ENCODE data around the gene ZFYVE21.

Gene ZFYVE21

GRCh38 chr14:103708750-103709187 is 6.8 kb upstream of the ZFYVE21 start:
- Histone ChIP-seq H3K79me2 (ENCODE audit: insufficient read depth, low read length) (peaks cover 43% of the 10 kb centered on the region), H3K27me3 (ENCODE audit: insufficient read depth, low read length, poor library complexity) (no peaks in the 10 kb centered on the region), H2AFZ (ENCODE audit: low read depth, low read length) (no peak overlapping the region), H4K20me1 (ENCODE audit: insufficient read depth, low read length) (peaks cover 68% of the 10 kb centered on the region), H3K4me2 (ENCODE audit: insufficient read depth, low read length) (no peak overlapping the region), H3K4me3 (ENCODE audit: low read depth in 1 of 2, low read length in 2 of 2) (no peak overlapping the region), H3K9ac (ENCODE audit: low read depth, low read length) (no peak overlapping the region), H3K36me3 (ENCODE audit: insufficient read depth, low read length) (peaks cover 93% of the 10 kb centered on the region), H3K9me3 (ENCODE audit: insufficient read depth, low read length, severe bottlenecking) (no peaks in the 10 kb centered on the region), H3K4me1 (ENCODE audit: insufficient read depth, low read length) (peaks cover 28% of the 10 kb centered on the region), H3K27ac (ENCODE audit: low read length) (no peak overlapping the region)
- ATAC-seq (ENCODE audit: insufficient read depth, low read depth): no peak
- no peak for DNase-seq
- no peak for TF ChIP-seq EZH2 (IDR thresholded peaks at IDR 0.05; ENCODE audit: borderline replicate concordance, low read depth, low read length, severe bottlenecking)
- TF ChIP-seq, protein P1, sequence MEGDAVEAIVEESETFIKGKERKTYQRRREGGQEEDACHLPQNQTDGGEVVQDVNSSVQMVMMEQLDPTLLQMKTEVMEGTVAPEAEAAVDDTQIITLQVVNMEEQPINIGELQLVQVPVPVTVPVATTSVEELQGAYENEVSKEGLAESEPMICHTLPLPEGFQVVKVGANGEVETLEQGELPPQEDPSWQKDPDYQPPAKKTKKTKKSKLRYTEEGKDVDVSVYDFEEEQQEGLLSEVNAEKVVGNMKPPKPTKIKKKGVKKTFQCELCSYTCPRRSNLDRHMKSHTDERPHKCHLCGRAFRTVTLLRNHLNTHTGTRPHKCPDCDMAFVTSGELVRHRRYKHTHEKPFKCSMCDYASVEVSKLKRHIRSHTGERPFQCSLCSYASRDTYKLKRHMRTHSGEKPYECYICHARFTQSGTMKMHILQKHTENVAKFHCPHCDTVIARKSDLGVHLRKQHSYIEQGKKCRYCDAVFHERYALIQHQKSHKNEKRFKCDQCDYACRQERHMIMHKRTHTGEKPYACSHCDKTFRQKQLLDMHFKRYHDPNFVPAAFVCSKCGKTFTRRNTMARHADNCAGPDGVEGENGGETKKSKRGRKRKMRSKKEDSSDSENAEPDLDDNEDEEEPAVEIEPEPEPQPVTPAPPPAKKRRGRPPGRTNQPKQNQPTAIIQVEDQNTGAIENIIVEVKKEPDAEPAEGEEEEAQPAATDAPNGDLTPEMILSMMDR (IDR thresholded peaks at IDR 0.05; ENCODE audit: borderline replicate concordance, extremely low read depth, low read length, poor library complexity, severe bottlenecking): no peak

GRCh38 chr14:103709814-103710213 is 5.8 kb upstream of the ZFYVE21 start:
- H2AFZ ChIP-seq (ENCODE audit: low read depth, low read length): no peak overlapping the region
- peaks cover 37% of the 10 kb centered on the region for H3K4me1 ChIP-seq (ENCODE audit: insufficient read depth, low read length)
- ATAC-seq (ENCODE audit: insufficient read depth, low read depth) (no peak), DNase-seq (no peak)
- no peak overlapping the region for H3K9ac ChIP-seq (ENCODE audit: low read depth, low read length)
- peaks cover 70% of the 10 kb centered on the region for H4K20me1 ChIP-seq (ENCODE audit: insufficient read depth, low read length)
- no peak overlapping the region for H3K27ac ChIP-seq (ENCODE audit: low read length)
- H3K4me2 ChIP-seq (ENCODE audit: insufficient read depth, low read length): no peak overlapping the region
- H3K79me2 ChIP-seq (ENCODE audit: insufficient read depth, low read length): peaks cover 54% of the 10 kb centered on the region
- TF ChIP-seq EZH2 (IDR thresholded peaks at IDR 0.05; ENCODE audit: borderline replicate concordance, low read depth, low read length, severe bottlenecking): no peak
- TF ChIP-seq, protein P1 (IDR thresholded peaks at IDR 0.05; ENCODE audit: borderline replicate concordance, extremely low read depth, low read length, poor library complexity, severe bottlenecking): no peak
- no peak overlapping the region for H3K4me3 ChIP-seq (ENCODE audit: low read depth in 1 of 2, low read length in 2 of 2)
- H3K27me3 ChIP-seq (ENCODE audit: insufficient read depth, low read length, poor library complexity): no peaks in the 10 kb centered on the region
- H3K9me3 ChIP-seq (ENCODE audit: insufficient read depth, low read length, severe bottlenecking): no peaks in the 10 kb centered on the region
- H3K36me3 ChIP-seq (ENCODE audit: insufficient read depth, low read length): peaks cover 88% of the 10 kb centered on the region

GRCh38 chr14:103710771-103711377 is 4.7 kb upstream of the ZFYVE21 start:
- Histone ChIP-seq H3K9ac (ENCODE audit: low read depth, low read length) (no peak overlapping the region), H3K9me3 (ENCODE audit: insufficient read depth, low read length, severe bottlenecking) (no peaks in the 10 kb centered on the region), H3K4me3 (ENCODE audit: low read depth in 1 of 2, low read length in 2 of 2) (no peak overlapping the region), H3K27me3 (ENCODE audit: insufficient read depth, low read length, poor library complexity) (no peaks in the 10 kb centered on the region), H3K27ac (ENCODE audit: low read length) (no peak overlapping the region), H3K4me1 (ENCODE audit: insufficient read depth, low read length) (peaks cover 37% of the 10 kb centered on the region), H3K79me2 (ENCODE audit: insufficient read depth, low read length) (peaks cover 59% of the 10 kb centered on the region), H3K36me3 (ENCODE audit: insufficient read depth, low read length) (peaks cover 77% of the 10 kb centered on the region), H2AFZ (ENCODE audit: low read depth, low read length) (no peak overlapping the region), H4K20me1 (ENCODE audit: insufficient read depth, low read length) (peaks cover 61% of the 10 kb centered on the region), H3K4me2 (ENCODE audit: insufficient read depth, low read length) (no peak overlapping the region)
- no peak for TF ChIP-seq EZH2 (IDR thresholded peaks at IDR 0.05; ENCODE audit: borderline replicate concordance, low read depth, low read length, severe bottlenecking)
- TF ChIP-seq, protein P1 (IDR thresholded peaks at IDR 0.05; ENCODE audit: borderline replicate concordance, extremely low read depth, low read length, poor library complexity, severe bottlenecking): no peak
- ATAC-seq (ENCODE audit: insufficient read depth, low read depth): no peak
- no peak for DNase-seq
